ENCODE data around the gene EIF3B.
"Not testable (repeated sequence)": the region's sequence is repeated elsewhere in the genome, so short reads cannot be mapped to it uniquely, and the experiment has no call there.

The EIF3B gene

GRCh38 chr7:2347351-2348063, 7.1 kb upstream of the EIF3B start:
- DNase-seq (ENCODE audit: low read depth), result not testable (repeated sequence)

DNA sequence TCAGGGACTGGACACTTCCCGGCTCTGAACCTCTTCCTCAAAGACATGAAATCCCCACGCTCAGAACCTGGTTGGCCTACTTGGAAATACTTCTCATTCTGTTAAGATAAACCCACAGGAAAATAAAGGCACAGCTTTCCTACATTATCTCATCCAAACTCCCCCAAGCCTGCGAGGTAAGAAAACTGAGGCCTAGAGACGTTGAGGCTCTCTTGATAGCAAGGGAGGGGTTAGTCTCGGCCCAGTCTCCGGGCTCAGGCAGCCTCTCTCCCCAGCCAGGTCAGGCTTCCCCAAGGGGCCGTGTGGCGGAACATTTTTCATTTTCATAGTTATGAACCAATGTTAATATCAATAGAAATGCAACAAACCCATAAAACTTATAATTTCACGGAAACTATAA, 4.6 kb upstream of the EIF3B start:
- DNase-seq (ENCODE audit: low read depth), result no peak

DNA sequence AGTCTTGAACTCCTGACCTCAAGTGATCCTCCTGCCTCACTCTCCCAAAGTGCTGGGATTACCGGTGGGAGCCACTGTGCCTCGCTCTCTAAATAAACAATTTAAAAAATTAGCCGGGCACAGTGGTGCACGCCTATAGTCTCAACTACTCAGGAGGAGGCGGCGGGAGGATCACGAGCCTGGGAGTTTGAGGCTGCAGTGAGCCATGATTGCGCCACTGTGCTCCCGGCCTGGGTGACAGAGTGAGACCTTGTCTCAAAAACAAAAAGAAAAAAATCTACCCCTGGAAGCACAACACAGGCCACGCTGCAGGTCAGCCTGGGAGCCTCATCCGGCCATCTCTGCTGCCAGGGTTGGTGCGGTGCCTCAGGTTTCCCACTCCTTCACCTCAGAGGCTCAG, 3.8 kb upstream of the EIF3B start:
- DNase-seq (ENCODE audit: low read depth), result no peak

DNA sequence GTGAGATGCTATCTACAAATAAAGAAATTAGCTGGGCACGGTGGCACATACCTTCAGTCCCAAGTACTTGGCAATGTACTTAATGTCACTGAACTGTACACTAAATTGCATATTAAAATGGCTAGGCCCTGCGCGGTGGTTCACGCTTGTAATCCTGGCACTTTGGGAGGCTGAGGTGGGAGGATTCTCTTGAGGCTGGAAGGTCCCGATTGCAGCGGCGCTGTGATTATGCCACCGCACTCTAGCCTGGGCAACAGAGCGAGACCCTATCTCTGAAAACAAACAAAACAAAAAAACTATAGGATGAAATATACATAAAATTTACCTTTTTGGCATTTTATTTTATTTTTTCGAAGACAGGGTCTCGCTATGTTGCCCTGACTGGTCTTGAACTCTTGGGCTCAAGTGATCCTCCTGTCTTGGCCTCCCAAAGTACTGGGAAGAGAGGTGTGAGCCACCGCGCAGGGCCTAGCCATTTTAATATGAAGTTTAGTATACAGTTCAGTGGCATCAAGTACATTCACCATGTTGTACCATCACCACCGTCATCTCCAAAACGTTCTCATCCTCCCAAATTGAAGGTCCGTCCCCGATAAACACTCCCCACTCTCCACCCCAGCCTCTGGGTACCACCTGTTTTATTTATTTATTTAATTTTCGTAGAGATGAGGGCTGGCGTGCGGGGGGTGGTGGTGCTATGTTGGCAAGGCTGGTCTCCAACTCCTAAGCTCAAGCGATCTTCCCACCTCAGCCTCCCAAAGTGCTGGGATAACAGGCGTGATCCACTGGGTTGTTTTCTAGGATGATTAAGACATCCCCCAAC, 1.3 kb upstream of the EIF3B start:
- no peak for DNase-seq (ENCODE audit: low read depth)

- DNase-seq (ENCODE audit: low read depth), result peak; percentile 88
Measured at GRCh38 chr7:2353936-2354185, 766 bp upstream of the EIF3B start.

GRCh38 chr7:2354939-2355704, 495 bp downstream of the EIF3B start:
- no peak for DNase-seq (ENCODE audit: low read depth)

DNA sequence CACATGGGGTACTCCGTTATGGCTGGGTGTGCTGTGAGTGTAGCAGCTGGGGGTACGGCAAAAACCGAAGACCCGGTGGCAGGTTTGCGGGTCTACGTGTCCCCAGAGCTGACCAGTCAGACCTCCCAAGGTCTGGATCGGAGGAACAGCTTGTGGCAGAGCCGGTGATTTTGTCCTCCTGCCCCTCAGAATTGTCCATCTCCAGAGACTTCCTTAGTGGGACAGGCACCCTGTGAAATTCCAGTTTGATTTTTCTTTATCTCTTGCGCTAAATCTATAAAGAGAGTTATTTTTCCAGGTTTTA, 1.0 kb downstream of the EIF3B start:
- no peak for DNase-seq (ENCODE audit: low read depth)

GRCh38 chr7:2357165-2357564, 2.5 kb downstream of the EIF3B start:
- DNase-seq (ENCODE audit: low read depth), result no peak

DNA sequence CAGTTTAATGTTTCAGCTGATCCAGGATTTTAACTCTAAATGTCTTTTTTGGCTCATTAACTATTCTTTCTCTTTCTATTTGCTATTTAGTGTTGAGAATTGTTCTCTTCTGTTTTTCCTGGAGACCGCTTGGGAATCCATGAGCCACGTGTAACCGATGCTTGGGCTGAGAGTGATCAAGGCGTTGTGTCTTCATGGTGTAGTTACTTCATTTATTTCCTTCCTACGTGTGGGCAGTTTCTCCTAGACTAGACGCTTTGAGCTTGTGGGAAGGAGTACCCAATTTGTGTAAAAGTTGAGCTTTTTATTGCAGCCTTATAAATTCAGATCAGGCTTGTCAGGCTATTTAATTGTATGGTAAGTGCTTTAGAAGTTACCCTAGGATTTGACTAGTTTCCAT, 2.9 kb downstream of the EIF3B start:
- no peak for DNase-seq (ENCODE audit: low read depth)

- DNase-seq (ENCODE audit: low read depth), result no peak
Measured at GRCh38 chr7:2358968-2359527, 4.4 kb downstream of the EIF3B start.

GRCh38 chr7:2359610-2360009, 5.0 kb downstream of the EIF3B start:
- no peak for DNase-seq (ENCODE audit: low read depth)

- DNase-seq (ENCODE audit: low read depth), result no peak
Measured at GRCh38 chr7:2360796-2361195, 6.2 kb downstream of the EIF3B start.

- DNase-seq (ENCODE audit: low read depth), result no peak
Measured at GRCh38 chr7:2362385-2363088, 7.9 kb downstream of the EIF3B start.

DNA sequence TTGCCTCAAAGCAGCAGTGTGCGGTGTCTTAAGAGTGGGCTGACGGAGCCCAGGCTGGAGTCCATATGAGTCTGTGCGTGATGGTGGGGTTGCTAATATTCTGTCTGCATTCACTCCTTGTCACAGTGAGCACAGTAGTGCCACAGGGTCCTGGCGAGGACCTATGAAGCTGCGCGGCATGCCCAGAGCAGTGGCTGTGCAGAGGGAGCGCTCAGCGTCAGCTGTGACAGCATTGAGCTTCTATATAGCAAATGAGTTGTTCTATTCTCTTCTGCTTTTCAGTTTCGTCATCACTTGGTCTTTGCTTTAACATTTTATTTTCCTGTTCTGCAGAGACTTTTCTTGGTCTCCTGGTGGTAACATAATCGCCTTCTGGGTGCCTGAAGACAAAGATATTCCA, 14.5 kb downstream of the EIF3B start:
- DNase-seq (ENCODE audit: low read depth), result no peak

GRCh38 chr7:2371329-2371728, 16.7 kb downstream of the EIF3B start:
- no peak for DNase-seq (ENCODE audit: low read depth)

DNA sequence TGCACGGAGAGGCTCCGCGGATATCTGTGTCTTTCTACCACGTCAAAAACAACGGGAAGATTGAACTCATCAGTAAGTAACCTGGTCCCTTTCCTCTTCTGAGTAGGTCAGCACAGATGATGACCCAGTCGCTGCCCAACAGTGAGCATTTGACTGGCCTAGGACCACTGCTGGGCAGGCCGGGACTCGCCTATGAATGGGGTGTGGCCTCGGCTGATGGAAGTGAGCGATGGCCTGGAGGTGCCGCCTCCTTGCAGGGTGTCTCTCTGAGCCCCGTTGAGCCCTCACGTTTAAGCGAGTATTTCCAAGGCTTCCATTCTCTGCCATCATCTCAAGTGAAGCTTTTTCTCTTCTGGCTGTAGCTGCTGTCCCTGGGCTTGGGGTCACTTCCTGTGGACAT, 18.1 kb downstream of the EIF3B start:
- DNase-seq (ENCODE audit: low read depth), result no peak

- DNase-seq (ENCODE audit: low read depth), result no peak
Measured at GRCh38 chr7:2373124-2373556, 18.5 kb downstream of the EIF3B start.

DNA sequence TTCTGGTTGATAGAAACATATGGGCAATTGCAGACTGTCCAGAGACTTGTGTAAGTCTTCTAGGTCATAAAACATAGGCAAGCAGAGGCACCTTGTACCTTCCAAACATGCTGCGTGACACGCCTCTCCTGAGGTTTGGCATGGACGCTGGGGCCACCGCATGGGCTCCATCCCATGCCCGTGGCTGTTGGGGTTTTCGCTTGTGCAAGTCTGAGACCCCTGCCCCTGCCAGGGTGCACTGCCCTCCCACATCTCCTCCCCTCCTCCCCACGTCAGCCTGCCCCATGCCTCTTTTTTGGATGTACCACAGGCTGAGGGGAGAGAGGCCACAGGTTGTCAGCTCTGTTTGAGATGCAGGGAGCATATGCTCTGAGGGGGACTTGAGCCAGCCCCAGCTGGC, 19.0 kb downstream of the EIF3B start:
- DNase-seq (ENCODE audit: low read depth), result no peak

- no peak for DNase-seq (ENCODE audit: low read depth)
Measured at GRCh38 chr7:2374401-2374800, 19.8 kb downstream of the EIF3B start.

GRCh38 chr7:2374830-2375728, 20.5 kb downstream of the EIF3B start:
- no peak for DNase-seq (ENCODE audit: low read depth)

All from stimulated activated CD4-positive, alpha-beta T cell treated with anti-CD3 and anti-CD28 coated beads, Interleukin-2, amount 100 ng/mL, for 4 hours (primary cell).